ENCODE data around the gene TUBB4A.

The TUBB4A gene

GRCh38 chr19:6455924-6456323 lies 46.2 kb downstream of the TUBB4A start:
- Histone ChIP-seq H2BK15ac (ENCODE audit: low read length) (no peak overlapping the region), H3K79me1 (ENCODE audit: low read depth, low read length) (peaks cover 6% of the 10 kb centered on the region), H3K27me3 (ENCODE audit: control insufficient read depth in 3 of 3, insufficient read depth in 3 of 3, low read depth in 1 of 3, low read length in 3 of 3) (no peaks in the 10 kb centered on the region), H4K91ac (ENCODE audit: low read depth, low read length, poor library complexity) (no peak overlapping the region), H3K23ac (ENCODE audit: low read depth, low read length, poor library complexity) (no peak overlapping the region), H3K36me3 (replicated peaks in 1 of 2; ENCODE audit: control insufficient read depth in 2 of 2, insufficient read depth in 2 of 2, low read length in 2 of 2) (peaks cover 21 to 56% of the 10 kb centered on the region in 2 donors), H3K4me3 (ENCODE audit: low read length in 2 of 2) (no peak overlapping the region), H3K9me3 (replicated peaks in 1 of 2; ENCODE audit: control insufficient read depth in 2 of 2, insufficient read depth in 1 of 2, low read depth in 1 of 2, low read length in 2 of 2) (peaks cover 12 to 22% of the 10 kb centered on the region in 2 donors), H4K8ac (ENCODE audit: low read depth, low read length) (no peak overlapping the region), H3K4me2 (ENCODE audit: insufficient read depth, low read length, poor library complexity, severe bottlenecking) (no peak overlapping the region), H2BK5ac (ENCODE audit: low read length) (no peak overlapping the region), H3K4me1 (ENCODE audit: control insufficient read depth in 2 of 2, insufficient read depth in 1 of 2, low read depth in 1 of 2, low read length in 2 of 2) (peaks cover 5% of the 10 kb centered on the region in 2 donors), H2AFZ (ENCODE audit: low read length) (no peak overlapping the region), H3K9ac (ENCODE audit: low read depth, low read length, poor library complexity) (peak overlapping the region; percentile 21), H3K4ac (ENCODE audit: low read length) (no peak overlapping the region), H2BK12ac (ENCODE audit: low read length) (no peak overlapping the region), H2AK5ac (ENCODE audit: low read depth, low read length) (no peak overlapping the region), H3K18ac (ENCODE audit: low read length) (no peak overlapping the region), H3K14ac (ENCODE audit: low read length) (no peak overlapping the region), H2BK120ac (ENCODE audit: low read depth, low read length) (no peak overlapping the region), H3K27ac (replicated peaks; ENCODE audit: low read length) (no peak overlapping the region)
- DNase-seq (ENCODE audit: low spot score): no peak
- WGBS, 2 donors (ENCODE audit: extremely low coverage in 2 of 2, insufficient read length in 2 of 2, insufficient replicate concordance in 1 of 2): no CpG with 5 or more reads among the region's 15 CpGs

- peak overlapping the region; percentile 4 for H3K18ac ChIP-seq (ENCODE audit: low read length)
- H2AK5ac ChIP-seq (ENCODE audit: low read depth, low read length): no peak overlapping the region
- no peak for DNase-seq (ENCODE audit: low spot score)
- no peak overlapping the region for H3K9ac ChIP-seq (ENCODE audit: low read depth, low read length, poor library complexity)
- no peak overlapping the region for H2BK120ac ChIP-seq (ENCODE audit: low read depth, low read length)
- H3K4ac ChIP-seq (ENCODE audit: low read length): no peak overlapping the region
- no peak overlapping the region for H3K4me2 ChIP-seq (ENCODE audit: insufficient read depth, low read length, poor library complexity, severe bottlenecking)
- H3K23ac ChIP-seq (ENCODE audit: low read depth, low read length, poor library complexity): no peak overlapping the region
- H3K9me3 ChIP-seq (replicated peaks in 1 of 2; ENCODE audit: control insufficient read depth in 2 of 2, insufficient read depth in 1 of 2, low read depth in 1 of 2, low read length in 2 of 2): peaks cover 12 to 22% of the 10 kb centered on the region in 2 donors
- peaks cover 21 to 60% of the 10 kb centered on the region in 2 donors for H3K36me3 ChIP-seq (replicated peaks in 1 of 2; ENCODE audit: control insufficient read depth in 2 of 2, insufficient read depth in 2 of 2, low read length in 2 of 2)
- no peak overlapping the region for H3K4me3 ChIP-seq (ENCODE audit: low read length in 2 of 2)
- H3K27me3 ChIP-seq (ENCODE audit: control insufficient read depth in 3 of 3, insufficient read depth in 3 of 3, low read depth in 1 of 3, low read length in 3 of 3): no peaks in the 10 kb centered on the region
- no peak overlapping the region for H4K91ac ChIP-seq (ENCODE audit: low read depth, low read length, poor library complexity)
- peaks cover 2 to 5% of the 10 kb centered on the region in 2 donors for H3K4me1 ChIP-seq (ENCODE audit: control insufficient read depth in 2 of 2, insufficient read depth in 1 of 2, low read depth in 1 of 2, low read length in 2 of 2)
- no peak overlapping the region for H2AFZ ChIP-seq (ENCODE audit: low read length)
- H3K14ac ChIP-seq (ENCODE audit: low read length): no peak overlapping the region
- no peak overlapping the region for H2BK15ac ChIP-seq (ENCODE audit: low read length)
- H4K8ac ChIP-seq (ENCODE audit: low read depth, low read length): no peak overlapping the region
- H3K79me1 ChIP-seq (ENCODE audit: low read depth, low read length): peaks cover 6% of the 10 kb centered on the region
- no peak overlapping the region for H3K27ac ChIP-seq (replicated peaks; ENCODE audit: low read length)
- no peak overlapping the region for H2BK5ac ChIP-seq (ENCODE audit: low read length)
- no peak overlapping the region for H2BK12ac ChIP-seq (ENCODE audit: low read length)
- WGBS, 2 donors (ENCODE audit: extremely low coverage in 2 of 2, insufficient read length in 2 of 2, insufficient replicate concordance in 1 of 2): no CpG with 5 or more reads among the region's 11 CpGs
Observed at GRCh38 chr19:6453951-6454565, 48.1 kb downstream of the TUBB4A start.

DNA sequence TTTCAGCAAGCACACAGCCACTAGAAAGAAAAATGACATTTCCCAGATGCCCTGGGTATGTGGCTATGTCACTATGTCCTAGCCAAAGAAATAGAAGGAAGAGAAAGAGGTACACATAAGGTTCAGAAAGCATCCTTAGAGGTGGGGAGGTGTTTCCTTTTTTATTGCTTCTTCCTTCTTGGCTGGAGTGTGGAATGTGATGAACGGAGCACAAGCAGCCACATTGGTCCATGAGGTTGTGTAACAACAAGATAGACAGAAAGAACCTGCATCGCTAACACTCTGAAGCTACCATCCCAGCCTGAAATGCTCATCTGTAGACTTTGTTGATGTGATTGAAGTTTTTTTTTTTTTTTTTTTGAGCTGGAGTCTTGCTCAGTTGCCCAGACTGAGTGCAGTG lies 49.2 kb downstream of the TUBB4A start:
- DNase-seq (ENCODE audit: low spot score): no peak
- no peak overlapping the region for H2AFZ ChIP-seq (ENCODE audit: low read length)
- H2BK5ac ChIP-seq (ENCODE audit: low read length): no peak overlapping the region
- no peak overlapping the region for H3K14ac ChIP-seq (ENCODE audit: low read length)
- H2BK120ac ChIP-seq (ENCODE audit: low read depth, low read length): no peak overlapping the region
- no peak overlapping the region for H2AK5ac ChIP-seq (ENCODE audit: low read depth, low read length)
- peaks cover 21 to 60% of the 10 kb centered on the region in 2 donors for H3K36me3 ChIP-seq (replicated peaks in 1 of 2; ENCODE audit: control insufficient read depth in 2 of 2, insufficient read depth in 2 of 2, low read length in 2 of 2)
- H3K4me3 ChIP-seq (ENCODE audit: low read length in 2 of 2): no peak overlapping the region
- H4K91ac ChIP-seq (ENCODE audit: low read depth, low read length, poor library complexity): no peak overlapping the region
- no CpG with 5 or more reads among the region's 2 CpGs for WGBS, 2 donors (ENCODE audit: extremely low coverage in 2 of 2, insufficient read length in 2 of 2, insufficient replicate concordance in 1 of 2)
- H2BK12ac ChIP-seq (ENCODE audit: low read length): no peak overlapping the region
- H3K18ac ChIP-seq (ENCODE audit: low read length): no peak overlapping the region
- no peak overlapping the region for H3K23ac ChIP-seq (ENCODE audit: low read depth, low read length, poor library complexity)
- H3K4me1 ChIP-seq (ENCODE audit: control insufficient read depth in 2 of 2, insufficient read depth in 1 of 2, low read depth in 1 of 2, low read length in 2 of 2): no peaks in the 10 kb centered on the region
- H3K9me3 ChIP-seq (replicated peaks in 1 of 2; ENCODE audit: control insufficient read depth in 2 of 2, insufficient read depth in 1 of 2, low read depth in 1 of 2, low read length in 2 of 2): peaks cover 12 to 22% of the 10 kb centered on the region in 2 donors
- H3K9ac ChIP-seq (ENCODE audit: low read depth, low read length, poor library complexity): no peak overlapping the region
- no peak overlapping the region for H2BK15ac ChIP-seq (ENCODE audit: low read length)
- H3K79me1 ChIP-seq (ENCODE audit: low read depth, low read length): peaks cover 3% of the 10 kb centered on the region
- no peak overlapping the region for H3K4ac ChIP-seq (ENCODE audit: low read length)
- no peak overlapping the region for H3K27ac ChIP-seq (replicated peaks; ENCODE audit: low read length)
- H4K8ac ChIP-seq (ENCODE audit: low read depth, low read length): no peak overlapping the region
- H3K4me2 ChIP-seq (ENCODE audit: insufficient read depth, low read length, poor library complexity, severe bottlenecking): no peak overlapping the region
- no peaks in the 10 kb centered on the region for H3K27me3 ChIP-seq (ENCODE audit: control insufficient read depth in 3 of 3, insufficient read depth in 3 of 3, low read depth in 1 of 3, low read length in 3 of 3)

DNA sequence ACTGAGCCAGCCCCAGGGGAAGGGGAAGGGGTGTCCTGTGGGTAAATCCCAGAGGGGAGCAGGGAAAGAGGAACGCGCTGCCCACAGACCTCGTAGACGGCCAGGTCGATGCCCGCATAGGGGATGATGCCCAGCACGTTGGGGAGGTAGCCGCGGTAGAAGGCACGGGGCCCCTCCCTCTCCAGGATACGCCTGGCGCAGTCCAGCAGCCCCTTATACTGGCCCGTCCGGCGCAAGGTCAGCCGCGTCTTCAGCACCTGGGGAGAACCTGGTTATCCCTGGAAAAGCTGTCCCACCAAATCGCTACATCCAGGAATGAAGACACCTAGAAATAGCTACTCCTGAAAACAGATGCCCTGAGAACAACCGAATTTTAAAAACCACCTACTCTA lies 49.9 kb downstream of the TUBB4A start:
- Histone ChIP-seq H2BK120ac (ENCODE audit: low read depth, low read length) (no peak overlapping the region), H3K23ac (ENCODE audit: low read depth, low read length, poor library complexity) (no peak overlapping the region), H3K79me1 (ENCODE audit: low read depth, low read length) (peaks cover 3% of the 10 kb centered on the region), H3K9me3 (replicated peaks in 1 of 2; ENCODE audit: control insufficient read depth in 2 of 2, insufficient read depth in 1 of 2, low read depth in 1 of 2, low read length in 2 of 2) (peaks cover 12 to 22% of the 10 kb centered on the region in 2 donors), H2AFZ (ENCODE audit: low read length) (no peak overlapping the region), H3K4ac (ENCODE audit: low read length) (no peak overlapping the region), H3K36me3 (replicated peaks in 1 of 2; ENCODE audit: control insufficient read depth in 2 of 2, insufficient read depth in 2 of 2, low read length in 2 of 2) (peaks cover 21 to 56% of the 10 kb centered on the region in 2 donors), H2BK12ac (ENCODE audit: low read length) (no peak overlapping the region), H3K14ac (ENCODE audit: low read length) (no peak overlapping the region), H2BK15ac (ENCODE audit: low read length) (no peak overlapping the region), H2AK5ac (ENCODE audit: low read depth, low read length) (no peak overlapping the region), H4K91ac (ENCODE audit: low read depth, low read length, poor library complexity) (no peak overlapping the region), H3K4me2 (ENCODE audit: insufficient read depth, low read length, poor library complexity, severe bottlenecking) (no peak overlapping the region), H3K4me1 (ENCODE audit: control insufficient read depth in 2 of 2, insufficient read depth in 1 of 2, low read depth in 1 of 2, low read length in 2 of 2) (no peaks in the 10 kb centered on the region), H3K18ac (ENCODE audit: low read length) (no peak overlapping the region), H4K8ac (ENCODE audit: low read depth, low read length) (no peak overlapping the region), H3K27me3 (ENCODE audit: control insufficient read depth in 3 of 3, insufficient read depth in 3 of 3, low read depth in 1 of 3, low read length in 3 of 3) (no peaks in the 10 kb centered on the region), H3K9ac (ENCODE audit: low read depth, low read length, poor library complexity) (no peak overlapping the region), H3K4me3 (ENCODE audit: low read length in 2 of 2) (no peak overlapping the region), H2BK5ac (ENCODE audit: low read length) (no peak overlapping the region), H3K27ac (replicated peaks; ENCODE audit: low read length) (no peak overlapping the region)
- DNase-seq (ENCODE audit: low spot score): no peak
- WGBS, 2 donors (ENCODE audit: extremely low coverage in 2 of 2, insufficient read length in 2 of 2, insufficient replicate concordance in 1 of 2): no CpG with 5 or more reads among the region's 19 CpGs
